IMR-90 (cell line): ENCODE measurements around the gene AKAP12. TPM values are rescaled to one million over a fixed set of nuclear protein-coding genes. Genes with fewer than 3 reads are reported as not detected.

Source experiments
- ATAC-seq: fragments of 200-7000 bp; cut with Tn5 transposase; 2 replicates; pipeline ENCODE4 v1.9.1; 2020; ENCODE audit warnings: low read depth, mild to moderate bottlenecking, moderate library complexity
- BruUV-seq: library from RNA; stranded (reverse); fragments of 400-500 nt; replicated peaks from 2 replicates; lab custom pipeline; 2021; lab: Mats Ljungman, UMichigan
- CTCF ChIA-PET: fragments of 300-600 bp; formaldehyde crosslinking; extraction: SDS; loops from one replicate; lab custom pipeline; 2021; ENCODE audit warnings: antibody characterized with exemption; lab: Yijun Ruan, JAX
- POLR2A ChIA-PET: fragments of 300-600 bp; sonication (Branson Sonifier 250); formaldehyde crosslinking; loops from one replicate; lab custom pipeline; 2022; ENCODE audit warnings: antibody characterized with exemption; ENCODE audit not compliant: unreplicated experiment; lab: Charles Lee
- DNase-seq: peaks from one replicate; pipeline ENCODE4 v3.0.0; 2013
- H2AFZ ChIP-seq: replicated peaks from 2 replicates; pipeline ENCODE3; 2013; ENCODE audit warnings: low read length, mild to moderate bottlenecking; ENCODE audit not compliant: poor library complexity
- H2AK5ac ChIP-seq: 2 replicates; pipeline ENCODE4 v1.6.1; 2013; ENCODE audit warnings: low read depth, low read length, inconsistent platforms
- H2AK9ac ChIP-seq: replicated peaks from 2 replicates; pipeline ENCODE3; 2013; ENCODE audit warnings: mild to moderate bottlenecking, low read depth, low read length, moderate library complexity; ENCODE audit not compliant: poor library complexity
- H2BK120ac ChIP-seq: 2 replicates; pipeline ENCODE4 v1.6.1; 2013; ENCODE audit warnings: low read depth, low read length, inconsistent platforms
- H2BK15ac ChIP-seq: 3 replicates; pipeline ENCODE4 v1.6.1; 2013; ENCODE audit warnings: low read depth, low read length, inconsistent platforms
- H2BK20ac ChIP-seq: 2 replicates; pipeline ENCODE4 v1.6.1; 2013; ENCODE audit warnings: low read depth, mild to moderate bottlenecking, inconsistent platforms, low read length, moderate library complexity
- H2BK5ac ChIP-seq: 2 replicates; pipeline ENCODE4 v1.6.1; 2013; ENCODE audit warnings: mild to moderate bottlenecking, low read depth, low read length, inconsistent platforms; ENCODE audit not compliant: poor library complexity, severe bottlenecking
- H3K14ac ChIP-seq: replicated peaks from 2 replicates; pipeline ENCODE4 v1.6.1; 2013; ENCODE audit warnings: low read depth, low read length, inconsistent platforms
- H3K18ac ChIP-seq: 2 replicates; pipeline ENCODE4 v1.6.1; 2013; ENCODE audit warnings: low read depth, low read length, control low read depth
- H3K23ac ChIP-seq: 2 replicates; pipeline ENCODE4 v1.6.1; 2013; ENCODE audit warnings: low read depth, low read length, inconsistent platforms
- H3K27ac ChIP-seq: 2 replicates; pipeline ENCODE4 v1.5.1; 2013; ENCODE audit warnings: mild to moderate bottlenecking, control low read depth, low read length; ENCODE audit not compliant: insufficient read depth
- H3K27me3 ChIP-seq: 2 replicates; pipeline ENCODE4 v1.6.1; 2013; ENCODE audit warnings: low read length; ENCODE audit not compliant: control insufficient read depth, insufficient read depth
- H3K36me3 ChIP-seq: 2 replicates; pipeline ENCODE4 v1.6.1; 2013; ENCODE audit warnings: low read length, mixed read lengths; ENCODE audit not compliant: control insufficient read depth, insufficient read depth
- H3K4ac ChIP-seq: 2 replicates; pipeline ENCODE4 v1.6.1; 2013; ENCODE audit warnings: low read depth, low read length, inconsistent platforms
- H3K4me1 ChIP-seq: 2 replicates; pipeline ENCODE4 v1.6.1; 2013; ENCODE audit warnings: low read length, mixed read lengths; ENCODE audit not compliant: control insufficient read depth, insufficient read depth
- H3K4me2 ChIP-seq: 2 replicates; pipeline ENCODE4 v1.6.1; 2013; ENCODE audit warnings: low read depth, mild to moderate bottlenecking, control low read depth, low read length, moderate library complexity
- H3K4me3 ChIP-seq: 2 replicates; pipeline ENCODE4 v1.5.1; 2013; ENCODE audit warnings: low read depth, mild to moderate bottlenecking, control low read depth, low read length, moderate library complexity; ENCODE audit not compliant: insufficient read depth
- H3K56ac ChIP-seq: 2 replicates; pipeline ENCODE4 v1.6.1; 2013; ENCODE audit warnings: low read length, inconsistent platforms; ENCODE audit not compliant: insufficient read depth; ENCODE audit errors: extremely low read depth
- H3K79me1 ChIP-seq, 2 experiments: 2 replicates each; pipeline ENCODE4 v1.6.1; 2013; ENCODE audit warnings: low read length in 2 of 2, inconsistent platforms in 1 of 2, low read depth in 1 of 2
- H3K9ac ChIP-seq: 2 replicates; pipeline ENCODE4 v1.6.1; 2013; ENCODE audit warnings: low read depth, low read length, control low read depth
- H3K9me1 ChIP-seq: 2 replicates; pipeline ENCODE4 v1.6.1; 2013; ENCODE audit warnings: low read length, inconsistent platforms; ENCODE audit not compliant: insufficient read depth
- H3K9me3 ChIP-seq: 2 replicates; pipeline ENCODE4 v1.6.1; 2013; ENCODE audit warnings: low read length; ENCODE audit not compliant: control insufficient read depth, insufficient read depth
- H4K20me1 ChIP-seq: 2 replicates; pipeline ENCODE4 v1.6.1; 2013; ENCODE audit warnings: low read length, inconsistent platforms; ENCODE audit not compliant: insufficient read depth
- H4K5ac ChIP-seq: 2 replicates; pipeline ENCODE4 v1.6.1; 2013; ENCODE audit warnings: mild to moderate bottlenecking, low read depth, low read length, control low read depth
- H4K8ac ChIP-seq, 2 experiments: 2 replicates each; pipeline ENCODE4 v1.6.1; 2013; ENCODE audit warnings: low read depth in 2 of 2, low read length in 2 of 2, control low read depth in 1 of 2, inconsistent platforms in 1 of 2
- H4K91ac ChIP-seq: 2 replicates; pipeline ENCODE4 v1.6.1; 2013; ENCODE audit warnings: low read depth, low read length, inconsistent platforms; ENCODE audit not compliant: insufficient read depth
- BHLHE40 ChIP-seq: fragments of 150-350 bp; IDR thresholded peaks from 2 replicates; pipeline ENCODE4 v1.6.1; 2016; ENCODE audit warnings: mild to moderate bottlenecking, low read depth, low read length
- CEBPB ChIP-seq: IDR thresholded peaks from 2 replicates; pipeline ENCODE4 v1.6.1; 2012; ENCODE audit warnings: low read depth, low read length, improper control_type of control experiment
- CHD1 ChIP-seq: IDR thresholded peaks from 2 replicates; pipeline ENCODE4 v1.6.1; 2012; ENCODE audit warnings: low read depth, low read length, improper control_type of control experiment
- CTCF ChIP-seq: conservative IDR thresholded peaks from 2 replicates; pipeline ENCODE4 v1.5.1; 2012; ENCODE audit warnings: mild to moderate bottlenecking, low read depth, low read length, improper control_type of control experiment
- ELK1 ChIP-seq: fragments of 150-350 bp; IDR thresholded peaks from 2 replicates; pipeline ENCODE4 v1.6.1; 2016; ENCODE audit warnings: low read depth, mild to moderate bottlenecking, low read length, moderate library complexity, borderline replicate concordance
- FOS ChIP-seq: fragments of 150-350 bp; IDR thresholded peaks from 2 replicates; pipeline ENCODE4 v1.6.1; 2016; ENCODE audit warnings: low read depth, low read length
- MAFK ChIP-seq: IDR thresholded peaks from 2 replicates; pipeline ENCODE4 v1.6.1; 2012; ENCODE audit warnings: low read depth, low read length, improper control_type of control experiment
- MAZ ChIP-seq: IDR thresholded peaks from 2 replicates; pipeline ENCODE4 v1.6.1; 2012; ENCODE audit warnings: low read depth, mild to moderate bottlenecking, low read length, improper control_type of control experiment, moderate library complexity, borderline replicate concordance
- MXI1 ChIP-seq: IDR thresholded peaks from 2 replicates; pipeline ENCODE4 v1.6.1; 2012; ENCODE audit warnings: low read depth, mild to moderate bottlenecking, low read length, moderate library complexity, borderline replicate concordance
- NFE2L2 ChIP-seq: fragments of 150-350 bp; IDR thresholded peaks from 2 replicates; pipeline ENCODE4 v1.6.1; 2016; ENCODE audit warnings: low read depth, mild to moderate bottlenecking, low read length
- POLR2A ChIP-seq: IDR thresholded peaks from 2 replicates; pipeline ENCODE4 v1.6.1; 2012; ENCODE audit warnings: mild to moderate bottlenecking, low read depth, low read length
- RAD21 ChIP-seq: IDR thresholded peaks from 2 replicates; pipeline ENCODE4 v1.6.1; 2012; ENCODE audit warnings: low read length, improper control_type of control experiment
- RCOR1 ChIP-seq: IDR thresholded peaks from 2 replicates; pipeline ENCODE4 v1.6.1; 2012; ENCODE audit warnings: mild to moderate bottlenecking, low read length, improper control_type of control experiment; ENCODE audit not compliant: insufficient replicate concordance
- RFX5 ChIP-seq: IDR thresholded peaks from 2 replicates; pipeline ENCODE4 v1.8.0; 2012; ENCODE audit warnings: low read depth, mild to moderate bottlenecking, low read length, moderate library complexity
- SMC3 ChIP-seq: fragments of 150-350 bp; IDR thresholded peaks from 2 replicates; pipeline ENCODE4 v1.6.1; 2016; ENCODE audit warnings: low read depth, mild to moderate bottlenecking, antibody characterized with exemption, low read length, moderate library complexity
- USF2 ChIP-seq: fragments of 150-350 bp; IDR thresholded peaks from 2 replicates; pipeline ENCODE4 v1.6.1; 2017; ENCODE audit warnings: mild to moderate bottlenecking, antibody characterized with exemption, low read length, low read depth
- WGBS, 2 experiments: methylation state at CpG; one replicate each; pipeline versions ENCODE4 v1.1.5 to v1.1.7; 2013; ENCODE audit warnings: missing lambda C conversion rate in 2 of 2; ENCODE audit not compliant: insufficient read length in 1 of 2; ENCODE audit errors: extremely low coverage in 2 of 2; 5-methylcytosine and 5-hydroxymethylcytosine counted together
- dilution Hi-C: fragments of 300-500 bp; cut with HindIII; formaldehyde crosslinking; loops from one replicate; pipeline ENCODE4 v1.14.3; 2018; ENCODE audit warnings: low sequenced_read_pairs; ENCODE audit not compliant: unreplicated experiment
- in situ Hi-C: fragments of 300-500 bp; cut with MboI; formaldehyde crosslinking; loops from 3 replicates; pipeline ENCODE4 v1.14.3; 2019; ENCODE audit warnings: low sequenced_read_pairs, inconsistent platforms, mixed read lengths
- intact Hi-C: fragments of 100-400 bp; cut with micrococcal nuclease; formaldehyde crosslinking; loops from 2 replicates; pipeline ENCODE4 v1.10.0; 2022
- polyA plus RNA-seq, 3 experiments: library from polyadenylated mRNA; depleted of rRNA; stranded (reverse); fragments of >200 nt; gene quantifications; 2 replicates each; pipeline ENCODE4 v1.2.3, GENCODE V29; 2012; ENCODE audit warnings: low replicate concordance in 1 of 3
- total RNA-seq: library from RNA; depleted of rRNA; stranded (reverse); fragments of >200 nt; gene quantifications from 2 replicates; pipeline ENCODE4 v1.2.3, GENCODE V29; 2012

AKAP12 gene
- total and polyA plus RNA-seq, 2 of the 4 experiments (the other 2 are of a cell fraction) = 56.0 to 118 TPM

- POLR2A ChIA-PET = no interaction called here
Observed at GRCh38 chr6:151377095-151377494, 137.3 kb downstream of the AKAP12 start.

More at GRCh38 chr6:151377095-151377494, 137.3 kb downstream of the AKAP12 start:
- no peak for TF ChIP-seq ELK1
- TF ChIP-seq NFE2L2 = no peak
- no peak for TF ChIP-seq SMC3
- TF ChIP-seq CTCF = no peak
- TF ChIP-seq POLR2A = no peak
- no peak for TF ChIP-seq MAZ
- no peak for TF ChIP-seq FOS
- TF ChIP-seq MXI1 = no peak
- TF ChIP-seq CEBPB = no peak
- TF ChIP-seq RFX5 = no peak
- TF ChIP-seq RAD21 = no peak
- TF ChIP-seq MAFK = no peak
- no peak for TF ChIP-seq USF2
- TF ChIP-seq RCOR1 = no peak
- no peak for TF ChIP-seq BHLHE40
- no peak for TF ChIP-seq CHD1
- H3K9me3 ChIP-seq = no peaks in the 10 kb centered on the region
- peaks cover 12% of the 10 kb centered on the region for H3K9me1 ChIP-seq
- no peak overlapping the region for H2BK5ac ChIP-seq
- H4K8ac ChIP-seq = no peak overlapping the region
- no peak overlapping the region for H3K4me3 ChIP-seq
- H2AK9ac ChIP-seq = no peak overlapping the region
- dilution Hi-C loops (no loop called here), in situ Hi-C loops (no loop called here), intact Hi-C loops (no loop called here)
- no peak overlapping the region for H3K4me2 ChIP-seq
- H3K36me3 ChIP-seq = peaks cover 6% of the 10 kb centered on the region
- no peak overlapping the region for H2AFZ ChIP-seq
- H3K9ac ChIP-seq = no peak overlapping the region
- no CpG with 5 or more reads among the region's 3 CpGs for WGBS, 2 experiments
- DNase-seq (no peak), ATAC-seq (no peak)
- peaks cover 12% of the 10 kb centered on the region for H4K20me1 ChIP-seq
- peaks cover 56 to 66% of the 10 kb centered on the region in 2 experiments for H3K79me1 ChIP-seq
- no TSS peak for BruUV-seq
- H2BK20ac ChIP-seq = no peak overlapping the region
- H2BK120ac ChIP-seq = no peak overlapping the region
- H3K14ac ChIP-seq = no peak overlapping the region
- no peak overlapping the region for H2AK5ac ChIP-seq
- no peak overlapping the region for H3K23ac ChIP-seq
- no peak overlapping the region for H4K91ac ChIP-seq
- CTCF ChIA-PET = no interaction called here
- no peak overlapping the region for H3K56ac ChIP-seq
- no peaks in the 10 kb centered on the region for H3K27me3 ChIP-seq
- no peaks in the 10 kb centered on the region; the same call in 1 of the 2 replicates for H3K4me1 ChIP-seq
- H2BK15ac ChIP-seq = no peak overlapping the region
- H3K27ac ChIP-seq = no peak overlapping the region
- H3K4ac ChIP-seq = no peak overlapping the region
- H3K18ac ChIP-seq = no peak overlapping the region
- no peak overlapping the region for H4K5ac ChIP-seq
